ENCODE results near the gene OASL. TPM values are rescaled to one million over a fixed set of nuclear protein-coding genes. Genes with fewer than 3 reads are reported as not detected.

OASL gene, protein sequence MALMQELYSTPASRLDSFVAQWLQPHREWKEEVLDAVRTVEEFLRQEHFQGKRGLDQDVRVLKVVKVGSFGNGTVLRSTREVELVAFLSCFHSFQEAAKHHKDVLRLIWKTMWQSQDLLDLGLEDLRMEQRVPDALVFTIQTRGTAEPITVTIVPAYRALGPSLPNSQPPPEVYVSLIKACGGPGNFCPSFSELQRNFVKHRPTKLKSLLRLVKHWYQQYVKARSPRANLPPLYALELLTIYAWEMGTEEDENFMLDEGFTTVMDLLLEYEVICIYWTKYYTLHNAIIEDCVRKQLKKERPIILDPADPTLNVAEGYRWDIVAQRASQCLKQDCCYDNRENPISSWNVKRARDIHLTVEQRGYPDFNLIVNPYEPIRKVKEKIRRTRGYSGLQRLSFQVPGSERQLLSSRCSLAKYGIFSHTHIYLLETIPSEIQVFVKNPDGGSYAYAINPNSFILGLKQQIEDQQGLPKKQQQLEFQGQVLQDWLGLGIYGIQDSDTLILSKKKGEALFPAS
- total RNA-seq (2022): 0.29 and 0.47 TPM in 2 replicates
- percentile 19 among the genes with signal in this experiment for Bru-seq, nascent RNA
- percentile 18 among the genes with signal in this experiment for BruChase-seq, experiment 1, labeled RNA remaining after a 6-hour chase
- percentile 20 among the genes with signal in this experiment for BruChase-seq, experiment 2, labeled RNA remaining after a 2-hour chase
- long read RNA-seq, partial matches to known transcripts: 0 of 2 reads
- long read RNA-seq, other reads (novel, unspliced or antisense): 0 of 2 reads

DNA sequence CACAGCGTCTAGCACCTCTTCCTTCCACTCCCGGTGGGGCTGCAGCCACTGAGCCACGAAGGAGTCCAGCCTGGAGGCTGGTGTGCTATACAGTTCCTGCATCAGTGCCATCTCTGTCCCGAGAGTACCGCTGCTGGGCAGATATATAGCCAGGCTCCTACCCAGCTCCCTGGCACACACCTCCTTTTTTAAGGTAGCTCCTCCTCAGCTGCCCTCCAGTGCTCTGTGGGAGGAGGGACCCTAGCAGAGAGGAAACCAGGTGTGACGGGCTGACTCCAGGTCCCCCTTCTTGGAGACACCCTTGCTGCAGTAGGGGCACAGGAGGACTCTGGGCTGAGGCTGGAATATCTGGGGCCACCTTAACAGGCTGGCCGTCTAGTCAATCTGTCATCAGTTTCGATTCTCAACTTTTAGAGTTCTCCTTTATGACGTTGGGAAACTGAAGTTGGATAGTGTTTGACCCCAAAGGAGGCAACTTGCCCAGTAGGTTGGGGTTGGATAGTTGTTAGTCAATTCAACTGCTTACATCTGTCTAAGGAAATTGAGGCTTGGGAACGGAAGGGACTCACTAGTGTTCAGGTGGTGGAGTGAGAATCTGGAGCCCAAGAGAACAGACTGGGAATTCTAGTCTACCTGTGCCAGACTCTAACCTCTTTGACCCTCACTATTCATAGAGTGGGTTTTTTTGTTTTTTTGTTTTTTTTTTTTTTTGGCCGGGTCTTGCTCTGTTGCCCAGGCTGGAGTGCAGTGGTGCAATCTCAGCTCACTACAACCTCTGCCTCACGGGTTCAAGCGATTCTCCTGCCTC, at the start of gene OASL:
Gene OASL (minus strand): TSS at position 386 of the 808 bp plus-strand sequence. CDS start 275 bp downstream, at position 111.
- no peaks in the 10 kb centered on the region for H3K9me3 Mint-ChIP-seq (ENCODE audit: unreplicated experiment)
- H3K4me1 Mint-ChIP-seq (ENCODE audit: insufficient read depth, unreplicated experiment): peaks cover 14% of the 10 kb centered on the region
- H3K36me3 Mint-ChIP-seq (ENCODE audit: insufficient read depth, unreplicated experiment): peaks cover 6% of the 10 kb centered on the region
- DNase-seq (ENCODE audit: unreplicated experiment): peak; percentile 83
- H3K4me3 Mint-ChIP-seq (ENCODE audit: unreplicated experiment): peak within 1 kb of the TSS; percentile 79
- peak within 1 kb of the TSS; percentile 80 for H3K27ac Mint-ChIP-seq (ENCODE audit: low read depth, unreplicated experiment)
- intact Hi-C loops (cut with micrococcal nuclease): no loop called here
- peaks cover 19% of the 10 kb centered on the region for H3K27me3 Mint-ChIP-seq (ENCODE audit: insufficient read depth, unreplicated experiment)
- TF ChIP-seq CTCF (IDR thresholded peaks at IDR 0.05; ENCODE audit: unreplicated experiment): no peak
- ChIA-PET POLR2A (no interaction called here), CTCF (interaction anchor here (0.6 to 0.9 kb wide), 4 partner anchors 10 to 130 kb away, joined by 3 read pairs; no protein-coding TSS in a partner anchor)
- BruUV-seq (replicated peaks): no TSS peak

DNA sequence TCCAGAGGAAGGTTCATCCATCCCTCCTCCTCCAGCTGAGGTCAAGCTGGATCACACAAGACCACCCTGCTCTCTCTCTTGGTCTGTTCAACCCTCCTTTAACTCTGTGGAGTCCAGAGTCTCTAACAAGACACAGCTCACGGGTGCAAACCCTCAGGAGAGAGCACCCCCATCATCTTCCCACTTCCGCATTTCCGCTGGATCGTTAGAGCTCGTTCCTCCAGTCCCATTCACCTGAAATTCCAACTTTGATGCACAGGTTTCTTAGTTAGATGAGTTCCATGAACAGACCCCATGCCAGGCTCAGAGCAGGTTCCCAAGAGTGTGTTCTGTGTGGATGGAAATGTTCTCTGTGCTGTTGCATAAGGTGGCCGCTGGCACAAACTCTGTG, 49.1 kb upstream of the OASL start:
- H3K9me3 Mint-ChIP-seq (ENCODE audit: unreplicated experiment): no peaks in the 10 kb centered on the region
- DNase-seq (ENCODE audit: unreplicated experiment): no peak
- H3K27ac Mint-ChIP-seq (ENCODE audit: low read depth, unreplicated experiment): no peak overlapping the region
- no peak for TF ChIP-seq CTCF (IDR thresholded peaks at IDR 0.05; ENCODE audit: unreplicated experiment)
- POLR2A ChIA-PET: no interaction called here
- CTCF ChIA-PET: no interaction called here
- H3K4me1 Mint-ChIP-seq (ENCODE audit: insufficient read depth, unreplicated experiment): peaks cover 7% of the 10 kb centered on the region
- intact Hi-C loops (cut with micrococcal nuclease): no loop called here
- no peak overlapping the region for H3K4me3 Mint-ChIP-seq (ENCODE audit: unreplicated experiment)
- no TSS peak for BruUV-seq (replicated peaks)
- H3K27me3 Mint-ChIP-seq (ENCODE audit: insufficient read depth, unreplicated experiment): no peaks in the 10 kb centered on the region
- no peaks in the 10 kb centered on the region for H3K36me3 Mint-ChIP-seq (ENCODE audit: insufficient read depth, unreplicated experiment)

DNA sequence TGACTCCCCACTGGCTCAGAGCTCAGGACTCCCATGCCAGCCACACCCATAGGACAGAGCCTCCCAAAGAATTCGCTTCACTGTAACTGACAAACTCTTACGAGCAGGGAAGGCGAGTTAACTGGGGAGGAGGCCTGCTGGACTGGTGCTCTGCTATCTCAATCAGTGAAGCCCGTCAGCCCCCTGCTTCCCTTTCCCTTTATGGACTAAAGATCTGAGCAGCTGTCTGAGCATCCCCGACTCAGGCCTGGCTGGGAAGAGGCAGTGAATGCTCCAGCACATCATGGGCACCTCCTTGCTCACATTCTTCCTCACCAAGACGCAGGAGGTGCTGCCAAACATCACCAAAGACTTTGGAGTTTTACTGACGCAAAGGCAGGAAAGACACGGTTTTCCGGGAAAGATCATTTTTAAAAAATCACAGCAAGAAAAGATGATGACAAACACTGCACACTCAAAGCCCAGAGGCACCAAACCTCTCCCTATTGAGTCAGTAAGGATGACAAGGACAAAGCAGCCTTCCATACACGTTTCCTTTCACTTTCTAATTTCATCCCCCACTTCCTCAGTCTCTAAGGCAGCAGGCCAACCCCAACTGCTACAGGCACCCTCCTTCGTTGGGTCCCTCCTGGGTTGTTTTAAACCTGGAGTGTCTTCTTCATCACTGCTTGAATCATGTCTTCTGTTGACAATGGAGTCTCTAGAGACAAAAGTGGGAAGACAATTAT, 48.6 kb upstream of the OASL start:
- no TSS peak for BruUV-seq (replicated peaks)
- Mint-ChIP-seq H3K27me3 (ENCODE audit: insufficient read depth, unreplicated experiment) (no peaks in the 10 kb centered on the region), H3K4me3 (ENCODE audit: unreplicated experiment) (no peak overlapping the region), H3K4me1 (ENCODE audit: insufficient read depth, unreplicated experiment) (peaks cover 7% of the 10 kb centered on the region), H3K9me3 (ENCODE audit: unreplicated experiment) (no peaks in the 10 kb centered on the region), H3K27ac (ENCODE audit: low read depth, unreplicated experiment) (no peak overlapping the region), H3K36me3 (ENCODE audit: insufficient read depth, unreplicated experiment) (no peaks in the 10 kb centered on the region)
- CTCF ChIA-PET: interaction anchor here (0.6 kb wide), 1 partner anchor 619 kb away, joined by 3 read pairs; no protein-coding TSS in a partner anchor
- intact Hi-C loops (cut with micrococcal nuclease): no loop called here
- DNase-seq (ENCODE audit: unreplicated experiment): no peak
- POLR2A ChIA-PET: no interaction called here
- no peak for TF ChIP-seq CTCF (IDR thresholded peaks at IDR 0.05; ENCODE audit: unreplicated experiment)
